MM.1S (cell line): Measurements from ENCODE around the gene RXFP1.

Experiments used
- DNase-seq: peaks from one replicate; pipeline ENCODE4 v3.0.0-alpha.2; 2015
- H2AFZ ChIP-seq: fragments of 300-600 bp; sonication (generic); 2 replicates; pipeline ENCODE4 v1.6.0; 2016; ENCODE audit warnings: antibody characterized with exemption, low read length
- H3F3A ChIP-seq: fragments of 300-600 bp; sonication (generic); 2 replicates; pipeline ENCODE4 v1.6.1; 2016; ENCODE audit warnings: mild to moderate bottlenecking, antibody characterized with exemption, low read length, moderate library complexity, mixed read lengths; ENCODE audit not compliant: insufficient read depth
- H3K27ac ChIP-seq: fragments of 300-600 bp; sonication (generic); 2 replicates; pipeline ENCODE4 v1.5.1; 2016; ENCODE audit warnings: mild to moderate bottlenecking, low read length
- H3K27me3 ChIP-seq: fragments of 300-600 bp; sonication (generic); replicated peaks from 2 replicates; pipeline ENCODE4 v1.6.0; 2016; ENCODE audit warnings: low read length; ENCODE audit not compliant: insufficient read depth
- H3K36me3 ChIP-seq: fragments of 300-600 bp; sonication (generic); replicated peaks from 2 replicates; pipeline ENCODE4 v1.6.1; 2016; ENCODE audit warnings: mild to moderate bottlenecking, low read length, mixed read lengths; ENCODE audit not compliant: insufficient read depth
- H3K4me1 ChIP-seq: fragments of 300-600 bp; sonication (generic); 2 replicates; pipeline ENCODE4 v1.6.1; 2016; ENCODE audit warnings: low read length, mixed read lengths
- H3K4me2 ChIP-seq: fragments of 300-600 bp; sonication (generic); 2 replicates; pipeline ENCODE4 v1.6.0; 2016; ENCODE audit warnings: low read depth, low read length
- H3K4me3 ChIP-seq: fragments of 300-600 bp; sonication (generic); 2 replicates; pipeline ENCODE4 v1.5.1; 2016; ENCODE audit warnings: low read length, mixed read lengths
- H3K79me2 ChIP-seq: fragments of 300-600 bp; sonication (generic); 2 replicates; pipeline ENCODE4 v1.6.1; 2016; ENCODE audit warnings: mixed run types, low read length, mixed read lengths
- H3K9ac ChIP-seq: fragments of 300-600 bp; sonication (generic); 2 replicates; pipeline ENCODE4 v1.6.1; 2016; ENCODE audit warnings: low read length, mixed read lengths
- H3K9me2 ChIP-seq: fragments of 300-600 bp; sonication (generic); replicated peaks from 2 replicates; pipeline ENCODE4 v1.6.1; 2016; ENCODE audit warnings: mild to moderate bottlenecking, low read length, mixed read lengths; ENCODE audit not compliant: insufficient read depth
- H3K9me3 ChIP-seq: fragments of 300-600 bp; sonication (generic); replicated peaks from 2 replicates; pipeline ENCODE4 v1.6.1; 2016; ENCODE audit warnings: mild to moderate bottlenecking, low read length, mixed read lengths; ENCODE audit not compliant: insufficient read depth
- H4K20me1 ChIP-seq: fragments of 300-600 bp; sonication (generic); 2 replicates; pipeline ENCODE4 v1.6.1; 2016; ENCODE audit warnings: mild to moderate bottlenecking, low read length, moderate library complexity, mixed read lengths; ENCODE audit not compliant: insufficient read depth
- EZH2 ChIP-seq: fragments of 300-600 bp; sonication (generic); optimal IDR thresholded peaks from 2 replicates; pipeline ENCODE3; 2017; ENCODE audit warnings: low read depth, mild to moderate bottlenecking, antibody characterized with exemption, low read length, mixed read lengths
- EZH2phosphoT487 ChIP-seq: fragments of 300-600 bp; sonication (generic); IDR thresholded peaks from 2 replicates; pipeline ENCODE4 v1.6.1; 2018; ENCODE audit warnings: antibody characterized with exemption, low read length
- TF ChIP-seq, protein P1 (sequence below): fragments of 300-600 bp; sonication (generic); IDR thresholded peaks from 2 replicates; pipeline ENCODE4 v1.5.1; 2016; ENCODE audit warnings: antibody characterized with exemption, low read length, mixed read lengths

Gene RXFP1

GRCh38 chr4:158534727-158535126 is 13.0 kb downstream of the RXFP1 start:
- Histone ChIP-seq H3K4me2 (peak overlapping the region; percentile 54; the same call in 1 of the 2 replicates), H3K9ac (no peak overlapping the region), H3F3A (no peaks in the 10 kb centered on the region), H3K4me3 (peak overlapping the region; percentile 39; the same call in 1 of the 2 replicates), H2AFZ (peak overlapping the region; percentile 98), H3K36me3 (no peaks in the 10 kb centered on the region), H3K9me2 (no peaks in the 10 kb centered on the region), H4K20me1 (no peaks in the 10 kb centered on the region), H3K27me3 (no peaks in the 10 kb centered on the region), H3K9me3 (no peaks in the 10 kb centered on the region), H3K4me1 (no peaks in the 10 kb centered on the region), H3K79me2 (no peaks in the 10 kb centered on the region), H3K27ac (peak overlapping the region; percentile 11; the same call in 1 of the 2 replicates)
- no peak for DNase-seq
- TF ChIP-seq, protein P1, sequence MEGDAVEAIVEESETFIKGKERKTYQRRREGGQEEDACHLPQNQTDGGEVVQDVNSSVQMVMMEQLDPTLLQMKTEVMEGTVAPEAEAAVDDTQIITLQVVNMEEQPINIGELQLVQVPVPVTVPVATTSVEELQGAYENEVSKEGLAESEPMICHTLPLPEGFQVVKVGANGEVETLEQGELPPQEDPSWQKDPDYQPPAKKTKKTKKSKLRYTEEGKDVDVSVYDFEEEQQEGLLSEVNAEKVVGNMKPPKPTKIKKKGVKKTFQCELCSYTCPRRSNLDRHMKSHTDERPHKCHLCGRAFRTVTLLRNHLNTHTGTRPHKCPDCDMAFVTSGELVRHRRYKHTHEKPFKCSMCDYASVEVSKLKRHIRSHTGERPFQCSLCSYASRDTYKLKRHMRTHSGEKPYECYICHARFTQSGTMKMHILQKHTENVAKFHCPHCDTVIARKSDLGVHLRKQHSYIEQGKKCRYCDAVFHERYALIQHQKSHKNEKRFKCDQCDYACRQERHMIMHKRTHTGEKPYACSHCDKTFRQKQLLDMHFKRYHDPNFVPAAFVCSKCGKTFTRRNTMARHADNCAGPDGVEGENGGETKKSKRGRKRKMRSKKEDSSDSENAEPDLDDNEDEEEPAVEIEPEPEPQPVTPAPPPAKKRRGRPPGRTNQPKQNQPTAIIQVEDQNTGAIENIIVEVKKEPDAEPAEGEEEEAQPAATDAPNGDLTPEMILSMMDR = no peak
- TF ChIP-seq EZH2 = no peak
- TF ChIP-seq EZH2phosphoT487 = no peak

- Histone ChIP-seq H2AFZ (peak overlapping the region; percentile 98), H3K9me2 (no peaks in the 10 kb centered on the region), H3K9me3 (no peaks in the 10 kb centered on the region), H3K27ac (peak overlapping the region; percentile 11; the same call in 1 of the 2 replicates), H3K27me3 (no peaks in the 10 kb centered on the region), H3K4me3 (peak overlapping the region; percentile 39; the same call in 1 of the 2 replicates), H4K20me1 (no peaks in the 10 kb centered on the region), H3F3A (no peaks in the 10 kb centered on the region), H3K79me2 (no peaks in the 10 kb centered on the region), H3K9ac (no peak overlapping the region), H3K4me2 (peak overlapping the region; percentile 54; the same call in 1 of the 2 replicates), H3K4me1 (no peaks in the 10 kb centered on the region), H3K36me3 (no peaks in the 10 kb centered on the region)
- TF ChIP-seq EZH2phosphoT487 (no peak), EZH2 (no peak)
- TF ChIP-seq, protein P1 = no peak
- peak; percentile 70 for DNase-seq
Observed at GRCh38 chr4:158535130-158535614, 13.5 kb downstream of the RXFP1 start.

GRCh38 chr4:158536833-158537232 is 15.2 kb downstream of the RXFP1 start:
- Histone ChIP-seq H4K20me1 (no peaks in the 10 kb centered on the region), H3K36me3 (no peaks in the 10 kb centered on the region), H3K9me3 (no peaks in the 10 kb centered on the region), H3K4me3 (no peak overlapping the region), H3K27me3 (no peaks in the 10 kb centered on the region), H2AFZ (no peak overlapping the region), H3K27ac (no peak overlapping the region), H3K4me2 (no peak overlapping the region), H3K9me2 (no peaks in the 10 kb centered on the region), H3F3A (no peaks in the 10 kb centered on the region), H3K79me2 (no peaks in the 10 kb centered on the region), H3K4me1 (no peaks in the 10 kb centered on the region), H3K9ac (no peak overlapping the region)
- DNase-seq = no peak
- TF ChIP-seq, protein P1 = no peak
- no peak for TF ChIP-seq EZH2phosphoT487
- no peak for TF ChIP-seq EZH2
